Neural cell (in vitro differentiated cells): Measurements from ENCODE around the gene NAMPT.

Experiments
- EZH2 ChIP-seq: fragments of 200-600, 300-800 bp; shearing (Covaris generic), sonication (generic); IDR thresholded peaks from 2 replicates; pipeline ENCODE4 v1.6.1; 2014; ENCODE audit warnings: antibody characterized with exemption, low read length, borderline replicate concordance, mild to moderate bottlenecking; ENCODE audit not compliant: insufficient read depth, poor library complexity, severe bottlenecking
- REST ChIP-seq: IDR thresholded peaks from 2 replicates; pipeline ENCODE4 v1.6.1; 2012; ENCODE audit warnings: borderline replicate concordance
- SMC3 ChIP-seq: fragments of 450-650 bp; conservative IDR thresholded peaks from 2 replicates; pipeline ENCODE4 v1.6.1; 2014; ENCODE audit warnings: antibody characterized with exemption, mild to moderate bottlenecking, moderate library complexity; ENCODE audit not compliant: poor library complexity
- TF ChIP-seq, protein P1 (sequence below): fragments of 450-650 bp; IDR thresholded peaks from 2 replicates; pipeline ENCODE4 v1.5.1; 2014; ENCODE audit warnings: antibody characterized with exemption, mild to moderate bottlenecking, moderate library complexity; ENCODE audit not compliant: poor library complexity, severe bottlenecking

DNA sequence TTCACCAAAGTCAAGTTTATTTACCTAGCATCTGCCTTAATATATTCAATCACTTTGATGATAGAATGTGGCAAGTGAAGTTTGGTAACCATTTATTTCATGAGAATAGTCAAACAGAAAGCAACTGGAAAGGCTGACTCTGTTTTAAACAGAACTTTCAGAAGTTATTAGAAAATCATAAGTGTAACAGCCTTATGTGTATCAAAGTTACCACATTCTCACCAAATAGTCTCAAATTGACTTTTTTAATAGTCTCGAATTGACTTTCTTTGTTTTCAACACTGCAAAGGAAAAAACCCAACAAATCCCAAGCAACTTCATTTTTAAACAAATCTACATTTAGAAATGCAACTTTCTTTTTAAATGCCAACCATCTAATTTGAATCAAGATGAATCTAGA lies 29.5 kb downstream of the NAMPT start:
- TF ChIP-seq, protein P1, sequence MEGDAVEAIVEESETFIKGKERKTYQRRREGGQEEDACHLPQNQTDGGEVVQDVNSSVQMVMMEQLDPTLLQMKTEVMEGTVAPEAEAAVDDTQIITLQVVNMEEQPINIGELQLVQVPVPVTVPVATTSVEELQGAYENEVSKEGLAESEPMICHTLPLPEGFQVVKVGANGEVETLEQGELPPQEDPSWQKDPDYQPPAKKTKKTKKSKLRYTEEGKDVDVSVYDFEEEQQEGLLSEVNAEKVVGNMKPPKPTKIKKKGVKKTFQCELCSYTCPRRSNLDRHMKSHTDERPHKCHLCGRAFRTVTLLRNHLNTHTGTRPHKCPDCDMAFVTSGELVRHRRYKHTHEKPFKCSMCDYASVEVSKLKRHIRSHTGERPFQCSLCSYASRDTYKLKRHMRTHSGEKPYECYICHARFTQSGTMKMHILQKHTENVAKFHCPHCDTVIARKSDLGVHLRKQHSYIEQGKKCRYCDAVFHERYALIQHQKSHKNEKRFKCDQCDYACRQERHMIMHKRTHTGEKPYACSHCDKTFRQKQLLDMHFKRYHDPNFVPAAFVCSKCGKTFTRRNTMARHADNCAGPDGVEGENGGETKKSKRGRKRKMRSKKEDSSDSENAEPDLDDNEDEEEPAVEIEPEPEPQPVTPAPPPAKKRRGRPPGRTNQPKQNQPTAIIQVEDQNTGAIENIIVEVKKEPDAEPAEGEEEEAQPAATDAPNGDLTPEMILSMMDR = no peak
- TF ChIP-seq SMC3 (no peak), REST (no peak), EZH2 (no peak)
